HG03378 (cell line): ENCODE results near the gene EP400.

Experiments used
- ATAC-seq: cut with Tn5 transposase; IDR thresholded peaks from one replicate; pipeline ENCODE4 v1.9.1; 2021; ENCODE audit warnings: mild to moderate bottlenecking, moderate library complexity; ENCODE audit not compliant: unreplicated experiment

The EP400 gene

DNA sequence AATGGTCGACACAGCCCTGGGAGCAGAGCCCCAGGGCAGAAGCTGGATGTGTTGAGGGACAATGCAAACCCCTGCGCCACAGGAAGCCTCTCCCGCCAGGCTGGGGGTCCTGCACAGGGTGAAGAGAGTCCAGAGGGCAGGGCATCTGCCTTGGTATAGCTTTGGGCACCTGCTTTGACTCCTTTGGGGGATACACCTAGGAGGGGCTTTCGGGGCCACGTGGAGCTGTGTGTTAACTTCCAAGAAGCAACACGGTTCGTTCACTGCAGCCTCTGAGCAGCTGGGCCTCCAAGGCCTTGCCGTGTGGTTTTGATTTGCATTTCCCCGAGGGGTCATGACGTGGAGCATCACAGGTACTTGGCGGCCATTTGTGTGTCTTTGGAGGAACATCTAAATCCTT is 26.5 kb upstream of the EP400 start:
- peak; percentile 70 for ATAC-seq

DNA sequence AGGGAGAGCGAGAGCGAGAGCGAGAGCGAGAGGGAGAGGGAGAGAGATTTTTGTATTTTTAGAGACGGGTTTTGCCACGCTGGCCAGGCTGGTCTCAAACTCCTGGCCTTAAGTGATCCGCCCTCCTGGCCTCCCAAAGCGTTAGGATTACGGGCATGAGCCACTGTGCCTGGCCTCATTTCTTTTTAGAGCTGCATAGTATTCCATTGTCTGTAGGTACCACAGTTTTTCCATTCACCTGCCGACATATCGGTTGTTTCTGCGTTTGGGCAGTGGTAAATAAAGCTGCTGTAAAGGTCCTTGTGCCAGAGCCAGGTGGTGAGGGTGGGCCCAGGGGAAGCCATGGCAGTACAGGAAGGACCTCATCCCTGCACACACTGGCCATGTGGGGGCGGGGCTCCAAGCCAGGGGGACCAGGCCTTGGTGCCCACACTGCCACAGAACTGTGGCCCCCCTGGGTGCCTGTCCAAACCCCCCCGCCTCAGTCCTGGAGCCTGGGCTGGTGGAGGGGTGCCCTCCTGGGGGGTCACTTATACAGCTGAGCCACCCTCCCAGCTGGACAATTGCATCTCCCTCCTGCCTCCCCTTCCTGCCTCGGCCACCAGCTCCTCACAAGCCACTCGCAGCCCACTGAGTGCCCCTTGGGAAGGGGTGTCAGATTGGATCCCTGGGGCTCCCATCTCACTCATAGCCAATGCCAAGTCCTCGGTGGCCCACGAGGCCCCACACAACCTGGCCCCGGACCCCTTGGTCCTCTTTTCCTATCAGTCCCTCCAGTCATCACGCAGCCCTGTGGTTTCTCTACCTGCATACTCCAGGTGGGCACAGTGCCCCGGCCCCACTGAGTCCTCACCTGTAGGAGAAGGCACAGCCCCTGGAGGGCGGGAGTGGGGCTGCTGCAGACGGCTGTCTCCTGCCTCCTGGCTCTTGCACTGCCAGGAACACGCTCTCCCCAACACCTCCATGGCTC is 22.3 kb upstream of the EP400 start:
- ATAC-seq = no peak

DNA sequence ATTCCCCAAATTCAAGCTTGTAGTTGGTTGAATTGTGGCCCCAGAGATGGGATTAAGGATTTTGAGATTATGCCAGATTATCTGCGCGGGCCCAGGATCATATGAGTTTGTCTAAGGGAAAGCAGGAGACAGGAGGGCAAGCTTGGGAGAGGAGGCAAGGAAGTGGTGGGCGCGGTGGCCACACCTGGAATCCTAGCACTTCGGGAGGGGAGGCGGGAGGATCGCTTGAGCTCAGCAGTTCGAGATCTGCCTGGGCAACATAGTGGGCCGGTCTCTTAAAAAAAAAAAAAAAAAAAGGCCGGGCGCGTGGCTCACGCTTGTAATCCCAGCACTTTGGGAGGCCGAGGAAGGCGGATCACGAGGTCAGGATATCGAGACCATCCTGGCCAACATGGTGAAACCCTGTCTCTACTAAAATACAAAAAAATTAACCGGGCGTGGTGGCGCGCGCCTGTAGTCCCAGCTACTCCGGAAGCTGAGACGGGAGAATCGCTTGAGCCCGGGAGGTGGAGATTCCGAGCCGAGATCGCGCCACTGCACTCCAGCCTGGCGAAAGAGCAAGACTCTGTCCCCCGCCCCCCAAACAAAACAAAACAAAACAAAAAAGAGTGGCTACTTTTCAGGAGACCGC is 21.5 kb upstream of the EP400 start:
- no peak for ATAC-seq

DNA sequence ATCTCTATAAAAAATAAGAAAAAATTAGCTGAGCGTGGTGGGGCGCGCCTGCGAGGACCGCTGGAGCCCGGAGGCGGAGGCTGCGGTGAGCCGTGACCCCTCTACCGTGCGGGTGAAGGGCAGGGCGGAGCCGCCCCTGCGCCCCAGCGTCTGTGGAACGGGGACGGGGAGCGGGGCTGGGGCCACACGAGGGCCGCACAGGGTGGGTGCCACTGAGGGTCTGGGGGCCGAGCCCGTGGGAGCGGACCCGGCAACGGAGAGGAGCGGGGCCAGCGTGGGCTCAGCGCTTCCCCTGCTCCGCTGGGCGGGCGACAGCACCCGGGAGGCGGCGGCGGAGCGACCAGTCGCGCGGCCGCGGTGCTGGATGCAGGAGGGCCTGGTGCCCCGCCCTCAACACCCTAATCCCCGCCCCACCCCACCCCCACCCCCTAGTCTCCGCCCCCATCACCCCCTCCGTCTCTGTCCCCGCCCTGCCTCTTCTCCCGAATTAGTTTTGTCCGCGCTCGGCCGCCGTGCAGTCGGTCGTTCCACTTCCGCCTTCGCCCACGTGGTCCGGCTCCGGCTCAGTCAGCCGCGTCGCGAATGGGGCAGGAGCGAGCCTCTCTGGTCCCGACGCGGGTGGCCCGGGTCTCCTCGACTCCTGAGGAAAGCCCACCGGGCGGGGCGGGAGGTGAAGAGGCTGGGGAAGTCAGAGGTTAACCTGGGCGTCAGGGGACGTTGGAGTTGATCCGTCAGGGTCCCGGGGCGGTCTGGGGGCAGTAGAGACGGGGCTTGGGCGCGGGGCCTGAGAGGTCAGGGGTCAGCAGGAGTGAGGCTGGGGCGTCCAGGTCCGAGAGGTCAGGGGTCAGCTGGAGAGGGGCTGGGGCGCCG is 20.8 kb upstream of the EP400 start, which contains the start of gene PUS1:
Gene PUS1 (plus strand): TSS at position 566 of the 870 bp plus-strand sequence. CDS start 447 bp downstream, outside the sequence.
- ATAC-seq = peak; percentile 42

DNA sequence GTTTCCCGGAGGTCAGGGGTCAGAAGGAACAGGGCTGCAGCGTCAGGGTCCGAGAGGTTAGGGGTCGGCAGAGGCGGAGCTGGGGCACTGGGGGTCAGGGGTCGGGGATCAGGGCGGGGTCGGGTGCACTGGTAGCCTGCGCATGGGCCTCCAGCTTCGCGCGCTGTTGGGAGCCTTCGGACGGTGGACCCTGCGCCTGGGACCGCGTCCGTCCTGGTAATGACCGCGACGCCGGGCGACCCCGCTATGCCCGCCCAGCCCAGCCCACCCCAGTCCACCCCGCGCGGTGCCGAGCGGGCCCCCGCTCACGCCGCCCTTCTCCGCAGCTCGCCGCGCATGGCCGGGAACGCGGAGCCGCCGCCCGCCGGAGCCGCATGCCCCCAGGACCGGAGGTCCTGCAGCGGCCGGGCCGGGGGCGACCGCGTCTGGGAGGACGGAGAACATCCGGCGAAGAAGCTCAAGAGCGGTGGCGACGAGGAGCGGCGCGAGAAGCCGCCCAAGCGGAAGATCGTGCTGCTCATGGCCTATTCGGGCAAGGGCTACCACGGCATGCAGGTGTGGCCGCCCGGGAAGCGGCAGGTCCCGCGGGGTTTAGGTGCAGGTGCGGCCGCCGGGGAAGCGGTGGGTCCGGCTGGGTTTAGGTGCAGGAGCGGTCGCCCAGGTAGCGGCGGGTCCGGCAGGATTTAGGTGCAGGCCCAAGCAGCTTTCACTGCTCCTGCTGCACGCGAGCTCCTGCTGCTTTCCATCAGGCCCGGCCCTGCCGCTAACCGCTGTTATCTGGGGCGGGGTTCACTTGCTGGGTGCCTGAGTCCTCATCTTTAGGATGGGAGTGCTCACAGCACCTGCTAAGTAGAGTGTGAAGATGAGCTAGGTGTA is 19.9 kb upstream of the EP400 start:
- no peak for ATAC-seq

DNA sequence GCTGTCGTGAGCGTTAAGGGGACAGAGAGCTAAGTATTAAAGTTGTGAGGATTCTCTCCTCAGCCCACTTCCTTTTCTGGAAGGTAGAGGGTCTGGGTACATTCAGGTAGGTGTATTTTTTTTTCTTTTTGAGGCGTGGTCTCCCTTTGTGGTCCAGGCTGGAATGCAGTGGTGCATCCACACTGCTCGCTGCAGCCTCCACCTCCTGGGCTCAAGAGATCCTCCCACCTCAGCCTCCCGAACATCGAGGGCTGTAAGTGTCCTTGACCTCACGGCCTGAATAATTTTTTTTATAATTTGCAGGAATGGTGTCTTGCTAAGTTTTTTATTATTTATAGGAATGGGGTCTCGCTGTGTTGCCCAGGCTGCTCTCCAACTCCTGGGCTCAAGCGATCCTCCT is 19.2 kb upstream of the EP400 start:
- ATAC-seq = no peak

DNA sequence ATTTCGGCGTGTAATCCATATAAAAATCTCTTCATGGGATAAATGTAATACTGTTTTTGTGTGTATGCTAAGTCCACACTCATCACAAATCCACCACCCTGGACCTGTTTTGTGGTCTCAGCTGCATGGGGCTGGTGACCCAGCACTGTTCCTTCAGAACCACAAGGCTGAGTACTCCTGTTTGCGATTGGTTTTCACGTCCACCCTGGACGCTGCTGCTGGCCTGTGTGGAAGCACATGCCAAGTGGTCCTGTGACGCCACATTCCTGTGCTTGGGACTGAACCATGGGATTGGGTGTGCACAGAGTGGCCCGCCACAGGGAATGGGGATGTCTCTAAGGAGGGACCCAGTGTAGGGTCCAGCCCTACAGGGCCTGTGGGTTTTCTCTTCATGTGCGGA is 16.4 kb upstream of the EP400 start:
- no peak for ATAC-seq

DNA sequence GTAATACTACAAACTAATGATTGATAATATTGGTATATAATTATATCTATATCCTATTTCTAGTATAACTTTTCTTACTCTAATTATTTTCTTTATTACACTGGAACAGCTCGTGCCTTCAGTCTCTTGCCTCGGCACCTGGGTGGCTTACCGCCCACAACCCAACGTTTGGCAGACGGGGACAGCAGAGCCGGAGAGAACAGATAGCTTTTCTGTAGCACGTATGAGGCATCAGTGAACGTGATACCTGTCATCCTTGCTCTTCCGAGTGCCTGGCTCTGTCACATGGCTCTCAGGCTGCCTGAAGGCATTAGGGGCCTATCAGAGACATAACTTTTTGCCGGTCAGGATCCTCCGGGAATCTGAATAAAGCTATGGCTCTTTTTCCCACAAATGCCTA is 15.2 kb upstream of the EP400 start:
- ATAC-seq = no peak

DNA sequence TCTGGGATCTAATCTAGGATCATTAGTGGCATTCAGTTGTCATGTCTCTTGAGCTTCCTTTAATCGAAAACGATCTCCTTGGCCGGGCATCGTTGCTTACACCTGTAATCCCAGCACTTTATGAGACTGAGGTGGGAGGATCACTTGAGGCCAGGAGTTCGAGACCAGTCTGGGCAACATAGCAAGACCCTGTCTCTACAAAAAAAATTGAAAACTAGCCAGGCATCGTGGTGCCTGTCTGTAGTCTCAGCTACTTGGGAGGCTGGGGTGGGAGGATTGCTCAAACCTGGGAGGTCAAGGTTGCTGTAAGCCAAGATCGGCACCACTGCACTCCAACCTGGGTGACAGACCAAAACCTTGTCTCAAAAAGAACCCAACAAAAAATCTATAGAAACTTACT is 11.7 kb upstream of the EP400 start:
- no peak for ATAC-seq

DNA sequence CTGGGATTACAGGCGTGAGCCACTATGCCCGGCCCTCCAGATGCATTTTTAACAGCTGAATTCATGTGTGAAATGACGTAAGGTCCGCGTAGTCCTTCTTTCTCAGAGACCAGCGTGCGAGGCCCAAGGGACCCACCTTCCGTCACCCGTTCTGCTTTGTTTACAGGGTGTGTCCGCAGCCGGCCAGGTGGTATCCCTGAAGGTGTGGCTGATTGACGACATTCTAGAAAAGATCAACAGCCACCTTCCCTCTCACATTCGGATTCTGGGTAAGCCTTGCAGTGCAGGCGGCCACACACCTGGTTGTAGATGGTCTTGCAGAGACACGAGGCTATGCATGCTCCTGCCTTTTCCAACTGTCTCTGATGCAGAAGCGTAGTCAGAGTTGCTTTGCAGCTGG is 10.7 kb upstream of the EP400 start:
- ATAC-seq = no peak

DNA sequence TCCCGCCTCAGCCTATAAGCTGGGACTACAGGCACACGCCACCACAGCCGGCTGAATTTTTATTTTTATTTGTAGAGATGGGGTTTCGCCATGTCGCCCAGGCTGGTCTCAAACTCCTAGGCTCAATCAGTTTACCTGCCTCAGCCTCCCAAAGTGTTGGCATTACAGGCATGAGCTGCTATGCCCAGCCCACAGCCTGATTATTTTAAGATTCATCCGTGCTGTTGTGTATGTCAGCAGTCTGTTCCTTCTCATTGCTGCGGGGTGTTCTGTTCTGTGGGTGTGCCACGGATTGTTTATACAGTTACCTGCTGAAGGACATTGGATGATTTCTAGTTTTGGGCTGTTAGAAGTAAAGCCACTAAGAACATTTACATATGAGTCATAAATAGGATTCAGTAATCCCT is 9.6 kb upstream of the EP400 start:
- no peak for ATAC-seq

DNA sequence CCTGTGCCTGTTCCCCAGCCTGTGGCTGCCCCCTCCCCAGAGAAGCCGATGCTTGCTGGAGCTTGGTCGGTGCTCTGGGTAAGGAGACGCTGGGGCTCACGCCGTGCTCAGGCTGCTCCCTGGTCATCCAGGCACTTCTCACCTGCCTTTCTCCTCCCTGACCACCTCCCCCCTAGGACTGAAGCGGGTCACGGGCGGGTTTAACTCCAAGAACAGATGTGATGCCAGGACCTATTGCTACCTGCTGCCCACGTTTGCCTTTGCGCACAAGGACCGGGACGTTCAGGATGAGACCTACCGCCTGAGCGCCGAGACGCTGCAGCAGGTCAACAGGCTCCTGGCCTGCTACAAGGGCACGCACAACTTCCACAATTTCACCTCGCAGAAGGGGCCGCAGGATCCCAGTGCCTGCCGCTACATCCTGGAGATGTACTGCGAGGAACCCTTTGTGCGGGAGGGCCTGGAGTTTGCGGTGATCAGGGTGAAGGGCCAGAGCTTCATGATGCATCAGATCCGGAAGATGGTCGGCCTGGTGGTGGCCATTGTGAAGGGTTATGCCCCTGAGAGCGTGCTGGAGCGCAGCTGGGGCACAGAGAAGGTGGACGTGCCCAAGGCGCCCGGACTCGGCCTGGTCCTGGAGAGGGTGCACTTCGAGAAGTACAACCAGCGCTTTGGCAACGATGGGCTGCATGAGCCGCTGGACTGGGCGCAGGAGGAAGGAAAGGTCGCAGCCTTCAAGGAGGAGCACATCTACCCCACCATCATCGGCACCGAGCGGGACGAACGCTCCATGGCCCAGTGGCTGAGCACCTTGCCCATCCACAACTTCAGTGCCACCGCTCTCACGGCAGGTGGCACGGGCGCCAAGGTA is 8.4 kb upstream of the EP400 start:
- no peak for ATAC-seq

DNA sequence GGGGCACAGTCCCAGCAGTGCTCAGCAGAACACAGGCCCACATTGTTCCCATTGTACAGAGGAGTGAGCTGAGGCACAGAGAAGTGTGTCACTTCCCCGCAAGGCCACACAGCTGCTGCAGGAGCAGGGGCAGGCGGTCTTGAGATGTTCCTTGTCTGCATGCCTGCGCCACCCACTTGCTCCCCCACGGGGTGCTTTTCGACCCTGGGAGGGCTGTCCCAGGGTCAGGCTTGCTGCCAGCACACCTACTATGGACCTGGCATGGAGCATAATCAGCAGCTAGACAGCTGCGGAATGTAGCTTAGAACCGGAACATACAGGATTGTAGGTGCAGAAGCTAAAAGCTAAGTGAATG is 7.8 kb upstream of the EP400 start:
- no peak for ATAC-seq

DNA sequence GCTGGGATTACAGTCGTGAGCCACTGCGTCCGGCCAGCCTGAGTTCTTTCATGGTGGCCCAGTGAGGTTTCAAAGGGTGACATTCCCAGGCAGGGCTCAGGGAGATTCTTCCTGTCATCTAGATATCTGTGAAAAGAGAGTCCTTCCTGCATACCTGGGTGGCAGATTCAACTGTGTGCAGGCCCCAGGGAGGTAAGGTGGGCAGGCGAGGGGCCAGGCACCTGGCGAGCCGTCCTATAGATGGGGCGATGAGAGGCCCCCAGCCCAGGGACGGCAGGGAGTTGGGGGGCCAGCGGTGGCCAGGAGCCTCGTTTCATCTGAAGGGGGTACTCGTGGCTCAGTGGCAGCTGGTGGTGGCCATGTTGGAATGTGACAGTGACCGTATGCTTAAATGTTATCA is 7.1 kb upstream of the EP400 start:
- no peak for ATAC-seq

DNA sequence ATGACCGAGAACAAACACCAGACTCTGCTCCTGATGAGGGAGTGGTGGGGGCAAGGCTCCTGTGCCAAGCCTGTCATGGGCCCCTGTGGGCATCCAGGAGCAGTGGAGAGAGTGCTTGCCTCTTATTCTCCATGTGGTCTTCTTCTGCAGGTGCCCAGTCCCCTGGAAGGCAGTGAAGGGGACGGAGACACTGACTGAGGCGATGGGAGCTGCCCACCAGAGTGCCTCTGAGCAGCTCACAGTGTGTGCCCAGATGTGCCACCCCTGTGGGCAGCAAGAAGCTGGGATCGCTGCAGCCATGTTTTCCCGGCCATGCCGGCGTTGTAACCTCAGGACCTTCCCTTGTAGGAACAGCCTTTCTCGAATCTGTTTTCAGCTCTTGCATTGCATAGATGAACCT is 6.4 kb upstream of the EP400 start:
- ATAC-seq = no peak

DNA sequence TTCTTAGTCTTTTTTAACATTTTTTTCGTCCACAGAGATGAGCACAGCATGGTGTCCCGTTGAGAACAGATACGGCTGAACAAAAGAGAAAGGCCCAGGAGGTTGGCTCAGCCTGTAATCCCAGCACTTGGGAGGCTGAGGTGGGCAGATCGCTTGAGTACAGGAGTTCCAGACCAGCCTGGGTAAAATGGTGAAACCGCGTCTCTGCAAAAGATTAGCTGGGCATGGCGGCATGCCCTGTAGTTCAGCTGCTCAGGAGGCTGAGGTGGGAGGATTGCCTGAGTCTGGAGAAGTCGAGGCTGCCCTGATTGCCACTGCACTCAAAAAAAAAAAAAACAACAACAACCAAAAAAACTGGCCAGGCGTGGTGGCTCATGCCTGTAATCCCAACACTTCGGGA is 5.9 kb upstream of the EP400 start:
- ATAC-seq = no peak

DNA sequence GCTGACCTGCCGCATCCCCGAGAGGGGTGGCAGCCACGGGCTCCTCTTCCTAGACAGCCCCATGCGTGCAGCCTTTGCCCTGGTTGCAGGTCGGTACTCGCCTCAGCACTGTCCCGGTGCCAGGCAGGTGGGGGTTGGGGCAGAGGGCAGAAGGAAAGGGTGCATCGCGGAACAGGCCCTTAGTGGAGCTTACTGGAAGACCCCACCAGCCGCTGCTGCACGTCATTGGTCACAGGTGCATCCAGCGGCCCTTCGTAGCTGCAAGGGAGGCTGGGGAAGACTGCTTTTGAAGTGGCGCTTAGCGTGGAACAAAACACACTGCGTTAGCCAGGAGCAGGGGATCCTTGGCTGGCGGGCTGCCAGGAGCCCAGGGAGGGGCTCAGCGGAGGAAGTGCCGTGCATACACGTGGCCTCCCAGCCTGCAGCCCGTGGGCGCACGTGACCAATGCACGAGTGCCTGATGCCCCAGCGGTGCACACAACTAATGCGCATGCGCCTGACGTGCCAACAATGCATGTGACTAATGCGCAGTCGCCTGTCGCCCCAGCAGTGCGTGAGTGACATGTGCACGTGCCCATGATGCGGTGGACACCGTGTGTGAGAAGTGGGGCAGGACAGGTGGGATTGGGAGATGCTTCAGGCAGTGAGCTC is 5.0 kb upstream of the EP400 start:
- no peak for ATAC-seq

DNA sequence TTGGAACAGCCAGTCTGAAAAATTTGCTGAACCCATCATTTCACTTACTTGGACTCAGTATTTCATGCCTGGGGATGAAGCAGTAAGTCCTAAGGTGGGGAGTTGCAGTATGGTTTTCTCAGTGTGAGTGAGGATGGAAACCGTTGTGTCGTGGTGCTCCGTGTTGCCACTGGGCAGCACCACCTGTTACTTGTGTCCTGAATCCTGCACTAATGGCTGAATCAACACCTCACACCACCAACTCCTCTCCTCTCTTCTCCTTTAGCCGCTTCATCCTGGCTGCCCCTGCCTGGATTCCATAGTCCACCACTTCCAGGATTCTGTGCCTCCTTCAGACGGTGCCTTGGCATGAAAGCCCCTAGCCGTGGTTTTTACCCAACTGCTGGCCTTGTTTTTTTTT is 3.0 kb upstream of the EP400 start:
- no peak for ATAC-seq

DNA sequence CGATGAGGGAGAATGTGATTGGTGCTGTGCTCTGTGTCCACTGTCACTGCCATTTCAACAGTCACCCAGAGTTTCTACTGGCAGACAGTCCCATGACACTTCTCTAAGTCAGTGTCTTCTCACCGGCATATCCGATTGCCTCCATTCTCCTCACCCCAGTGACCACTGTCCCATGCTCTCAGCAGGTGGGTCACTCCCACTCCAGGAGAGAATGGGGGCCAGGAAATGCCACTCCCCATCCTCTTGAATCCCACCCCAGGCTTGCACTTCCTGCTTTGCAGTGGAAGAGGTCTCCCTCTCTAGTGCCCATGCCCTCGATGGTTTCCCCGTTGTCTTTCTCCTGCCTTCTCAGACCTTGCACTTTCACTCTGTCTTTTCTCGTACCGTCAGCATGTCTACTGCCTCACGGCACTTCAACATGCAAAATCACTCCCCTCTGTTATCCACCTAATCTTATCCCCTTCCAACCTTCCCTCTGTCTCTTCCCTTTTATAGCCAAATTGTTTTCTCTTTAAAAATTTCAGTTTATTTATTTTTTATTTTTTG is 2.2 kb upstream of the EP400 start:
- ATAC-seq = no peak
